HG03378 (cell line): ENCODE data around the gene PCID2.
A peak's percentile ranks its signal among the peaks of the same experiment; 100 is the strongest.

ENCODE experiments used
- ATAC-seq: cut with Tn5 transposase; IDR thresholded peaks from one replicate; pipeline ENCODE4 v1.9.1; 2021; ENCODE audit warnings: mild to moderate bottlenecking, moderate library complexity; ENCODE audit not compliant: unreplicated experiment

Gene PCID2

GRCh38 chr13:113220141-113220598 lies 11.7 kb upstream of the PCID2 start:
- no peak for ATAC-seq

- ATAC-seq, result no peak
Measured at GRCh38 chr13:113219256-113219940, 10.9 kb upstream of the PCID2 start.

GRCh38 chr13:113218586-113218985 lies 10.1 kb upstream of the PCID2 start:
- ATAC-seq, result no peak

GRCh38 chr13:113216254-113217048 lies 8.0 kb upstream of the PCID2 start:
- no peak for ATAC-seq

- ATAC-seq, result no peak
Measured at GRCh38 chr13:113211774-113212173, 3.3 kb upstream of the PCID2 start.

- ATAC-seq, result no peak
Measured at GRCh38 chr13:113210833-113211232, 2.4 kb upstream of the PCID2 start.

GRCh38 chr13:113209759-113210421 lies 1.4 kb upstream of the PCID2 start:
- ATAC-seq, result peak; percentile 27

- peak; percentile 24 for ATAC-seq
Measured at GRCh38 chr13:113209336-113209758, 878 bp upstream of the PCID2 start, which contains the start of gene CUL4A. Gene CUL4A, plus strand, starts transcription at chr13:113209613. Its CDS starts 15 bp downstream, at chr13:113209628.

- ATAC-seq, result peak; percentile 16
Measured at GRCh38 chr13:113207890-113208420, 514 bp downstream of the PCID2 start.

GRCh38 chr13:113207460-113207859 lies 1.0 kb downstream of the PCID2 start:
- no peak for ATAC-seq

GRCh38 chr13:113205428-113205931 lies 3.0 kb downstream of the PCID2 start:
- ATAC-seq, result no peak

- no peak for ATAC-seq
Measured at GRCh38 chr13:113204378-113204734, 4.1 kb downstream of the PCID2 start.

- ATAC-seq, result no peak
Measured at GRCh38 chr13:113203507-113204377, 4.7 kb downstream of the PCID2 start.

GRCh38 chr13:113202912-113203311 lies 5.6 kb downstream of the PCID2 start:
- ATAC-seq, result no peak

GRCh38 chr13:113201815-113202214 lies 6.7 kb downstream of the PCID2 start:
- ATAC-seq, result no peak

GRCh38 chr13:113196970-113197737 lies 11.3 kb downstream of the PCID2 start:
- no peak for ATAC-seq

GRCh38 chr13:113195360-113195759 lies 13.1 kb downstream of the PCID2 start:
- ATAC-seq, result no peak

GRCh38 chr13:113192902-113193301 lies 15.6 kb downstream of the PCID2 start:
- no peak for ATAC-seq

GRCh38 chr13:113192279-113192678 lies 16.2 kb downstream of the PCID2 start:
- ATAC-seq, result no peak
